Loucy (cell line): Measurements from ENCODE around the gene DPP3.

Source experiments
- CTCF ChIP-seq: fragments of 200-600 bp; sonication (generic); conservative IDR thresholded peaks from 2 replicates; pipeline ENCODE4 v1.5.1; 2014; ENCODE audit warnings: mild to moderate bottlenecking, antibody characterized with exemption, low read length
- EZH2phosphoT487 ChIP-seq: fragments of 200-600 bp; IDR thresholded peaks from 2 replicates; pipeline ENCODE4 v1.6.1; 2018; ENCODE audit warnings: antibody characterized with exemption, mild to moderate bottlenecking, moderate library complexity, borderline replicate concordance

DNA sequence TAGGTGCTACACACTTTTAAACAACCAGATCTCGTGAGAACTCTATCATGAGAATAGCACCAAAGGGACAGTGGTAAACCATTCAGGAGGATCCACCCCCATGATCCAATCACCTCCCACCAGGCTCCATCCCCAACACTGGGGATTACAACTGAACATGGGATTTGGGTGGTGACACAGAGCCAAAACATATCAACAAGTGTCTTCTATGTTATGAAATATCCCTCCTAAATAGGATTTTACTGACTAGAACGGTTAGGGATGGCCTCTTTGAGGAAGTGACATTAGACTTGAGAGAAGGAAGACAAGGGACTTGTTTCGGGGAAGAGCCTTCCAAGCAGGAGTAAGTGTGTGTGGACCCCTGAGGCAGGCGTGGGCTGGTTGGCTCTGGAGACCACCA lies 29.7 kb upstream of the DPP3 start:
- TF ChIP-seq CTCF, result no peak
- TF ChIP-seq EZH2phosphoT487, result no peak
